Stimulated activated effector memory CD8-positive, alpha-beta T cell treated with anti-CD3 and anti-CD28 coated beads, Interleukin-12 subunit alpha, Interleukin-12 subunit beta, amount 100 ng/mL, for 72 hours (primary cell): ENCODE results near the gene CYS1.

Experiments
- ATAC-seq: fragments of 150-1000 bp; cut with Tn5 transposase; 2 replicates; pipeline ENCODE4 v1.10.0; 2021
- DNase-seq, 2 donors: peaks; one replicate each; pipeline ENCODE4 v3.0.0; 2021 to 2022; ENCODE audit warnings: low spot score in 2 of 2
- H3K27ac Mint-ChIP-seq: one replicate; pipeline ENCODE4 v1.8.0; 2022; ENCODE audit warnings: mild to moderate bottlenecking, mixed read lengths
- H3K36me3 Mint-ChIP-seq: one replicate; pipeline ENCODE4 v1.8.0; 2022; ENCODE audit warnings: mild to moderate bottlenecking, mixed read lengths
- H3K4me1 Mint-ChIP-seq: one replicate; pipeline ENCODE4 v1.8.0; 2022; ENCODE audit warnings: mixed read lengths
- H3K4me3 Mint-ChIP-seq: one replicate; pipeline ENCODE4 v1.8.0; 2022; ENCODE audit warnings: mild to moderate bottlenecking, mixed read lengths
- H3K9me3 Mint-ChIP-seq: one replicate; pipeline ENCODE4 v1.8.0; 2022; ENCODE audit warnings: mixed read lengths

CYS1 gene

DNA sequence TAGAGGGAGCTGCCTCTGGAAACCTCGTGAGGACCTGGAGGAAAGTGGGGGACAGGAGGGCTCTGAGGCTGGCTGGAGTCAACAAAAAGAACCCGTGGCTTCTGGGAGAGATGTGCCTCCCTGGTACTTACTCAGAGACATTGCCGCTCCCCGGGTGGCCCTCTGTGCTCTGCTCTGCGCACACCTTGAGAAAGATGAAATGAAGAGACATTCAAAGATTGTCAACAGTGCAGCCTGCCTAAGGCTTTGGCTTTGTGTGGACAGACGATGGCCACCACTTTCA is 14.5 kb downstream of the CYS1 start:
- peaks cover 9% of the 10 kb centered on the region for H3K4me1 Mint-ChIP-seq
- no peak overlapping the region for H3K4me3 Mint-ChIP-seq
- no peak overlapping the region for H3K27ac Mint-ChIP-seq
- H3K9me3 Mint-ChIP-seq = peaks cover 4% of the 10 kb centered on the region
- DNase-seq (no peak), ATAC-seq (no peak)
- H3K36me3 Mint-ChIP-seq = no peaks in the 10 kb centered on the region

DNA sequence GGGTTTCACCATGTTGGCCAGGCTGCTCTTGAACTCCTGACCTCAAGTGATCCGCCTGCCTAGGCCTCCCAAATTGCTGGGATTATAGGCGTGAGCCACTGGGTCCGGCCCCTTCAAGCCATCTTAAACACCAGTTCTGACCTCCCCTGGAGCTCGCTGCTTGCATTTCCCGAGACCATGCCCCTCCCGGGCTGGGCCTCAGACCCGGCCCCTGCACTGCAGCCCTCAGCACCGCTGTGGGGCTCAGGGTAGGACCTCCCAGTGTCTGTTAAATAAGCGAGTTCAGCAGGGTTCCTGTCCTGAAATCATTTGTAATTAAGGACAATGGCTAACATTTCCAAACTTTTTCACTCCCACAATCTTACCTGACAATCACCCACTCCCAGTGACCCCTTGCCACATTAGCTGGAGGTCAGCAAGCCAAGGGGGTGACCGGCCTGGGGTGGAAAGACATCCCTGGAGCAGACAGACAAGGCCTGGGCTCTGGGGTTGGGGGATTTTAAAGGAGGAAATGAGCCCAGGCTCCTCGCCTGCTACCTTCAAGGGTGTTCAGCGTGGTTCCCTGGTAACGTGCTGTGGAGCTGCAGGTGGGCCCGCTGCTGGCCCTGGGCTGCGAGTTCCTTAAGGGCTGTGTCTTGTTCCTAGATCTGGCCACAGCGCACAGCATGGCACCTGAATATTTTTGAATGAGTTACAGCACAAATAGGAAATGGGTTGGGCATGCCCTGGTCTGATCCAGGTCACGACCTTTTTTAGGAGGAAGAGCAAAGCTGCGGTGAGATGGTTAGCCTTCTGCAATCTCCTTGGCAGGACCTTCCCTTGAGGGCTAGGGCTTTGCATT is 15.1 kb downstream of the CYS1 start:
- Mint-ChIP-seq H3K27ac (no peak overlapping the region), H3K4me3 (no peak overlapping the region), H3K4me1 (peaks cover 9% of the 10 kb centered on the region), H3K36me3 (no peaks in the 10 kb centered on the region), H3K9me3 (peaks cover 4% of the 10 kb centered on the region)
- DNase-seq (no peak), ATAC-seq (no peak)

DNA sequence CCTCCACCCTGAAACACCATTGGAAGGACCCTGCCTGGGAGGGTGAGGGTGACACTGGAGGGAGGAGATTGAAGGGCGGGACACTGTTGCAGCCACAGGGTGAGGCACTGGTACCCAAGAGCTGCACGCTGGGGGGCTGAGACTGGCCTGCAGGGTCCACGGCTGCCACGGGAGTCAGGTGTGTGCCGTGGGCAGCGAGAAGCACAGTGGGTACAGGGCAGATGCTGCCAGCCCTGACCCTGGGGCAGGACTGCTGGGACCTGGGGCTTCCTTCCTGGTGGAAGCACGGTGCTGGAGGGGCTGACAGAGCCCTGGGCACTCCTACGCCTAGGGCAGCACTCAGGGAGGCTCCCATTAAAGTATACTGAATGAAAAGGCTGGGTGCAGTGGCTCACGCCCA is 16.6 kb downstream of the CYS1 start:
- no peak overlapping the region for H3K4me3 Mint-ChIP-seq
- peaks cover 9% of the 10 kb centered on the region for H3K4me1 Mint-ChIP-seq
- no peak overlapping the region for H3K27ac Mint-ChIP-seq
- no peaks in the 10 kb centered on the region for H3K36me3 Mint-ChIP-seq
- no peak for DNase-seq
- peaks cover 4% of the 10 kb centered on the region for H3K9me3 Mint-ChIP-seq
- no peak for ATAC-seq

DNA sequence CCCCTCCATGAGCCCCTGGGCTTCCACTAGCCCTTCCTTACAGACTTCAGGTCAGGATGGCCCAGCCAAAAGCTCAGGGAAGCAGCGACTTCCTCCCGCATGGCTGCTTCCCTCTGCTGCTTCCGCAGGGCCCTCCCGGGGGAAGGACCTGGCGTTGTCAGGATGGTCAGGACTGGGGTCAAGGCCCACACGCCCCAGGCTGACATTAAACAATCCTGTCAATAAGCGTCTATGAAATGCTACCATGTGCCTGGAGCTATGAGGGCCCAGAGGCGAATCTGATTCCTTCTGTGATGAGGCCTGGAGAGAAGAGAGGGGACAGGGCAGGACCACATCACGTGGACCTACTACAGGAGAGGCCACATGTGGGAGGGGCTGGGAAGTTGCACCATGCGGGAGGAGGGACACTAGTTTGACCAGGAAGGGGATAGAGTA is 17.3 kb downstream of the CYS1 start:
- DNase-seq (no peak), ATAC-seq (no peak)
- no peak overlapping the region for H3K4me3 Mint-ChIP-seq
- H3K4me1 Mint-ChIP-seq = peaks cover 9% of the 10 kb centered on the region
- H3K27ac Mint-ChIP-seq = no peak overlapping the region
- peaks cover 2% of the 10 kb centered on the region for H3K9me3 Mint-ChIP-seq
- no peaks in the 10 kb centered on the region for H3K36me3 Mint-ChIP-seq

DNA sequence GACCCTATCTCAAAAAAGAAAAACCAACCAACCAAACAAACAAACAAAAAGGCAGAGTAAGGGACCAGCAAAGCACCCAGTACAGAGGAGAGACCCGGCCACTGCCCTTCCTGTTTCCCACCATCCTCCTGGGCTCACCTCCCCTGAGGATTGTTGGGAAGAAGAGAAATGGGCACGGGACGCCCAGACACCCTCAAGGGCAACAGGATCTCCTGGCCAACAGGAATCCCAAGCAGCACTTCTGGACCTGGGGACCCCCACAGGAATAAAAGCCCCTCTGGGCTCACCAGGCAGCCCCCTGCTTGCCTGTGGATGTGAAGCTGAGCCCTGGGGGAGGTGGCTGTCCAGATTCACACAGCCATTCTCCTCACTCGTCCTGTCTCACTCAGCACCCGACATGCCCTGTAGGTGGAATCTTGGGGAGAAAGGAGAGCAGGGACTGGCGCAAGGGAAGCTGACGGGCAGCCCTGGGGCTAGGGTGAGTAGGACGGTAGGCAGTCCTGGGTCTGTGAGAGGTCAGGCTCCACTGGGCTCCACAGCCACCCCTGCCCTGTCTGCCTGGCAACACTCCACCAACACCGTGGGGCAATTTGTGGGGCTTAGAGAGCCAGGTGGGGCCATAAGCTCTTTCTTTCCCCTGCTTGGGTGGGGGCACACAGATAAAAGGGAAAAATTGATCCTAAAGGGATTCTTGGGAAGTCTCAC is 18.8 kb downstream of the CYS1 start:
- Mint-ChIP-seq H3K27ac (no peak overlapping the region), H3K9me3 (no peaks in the 10 kb centered on the region), H3K4me1 (peaks cover 16% of the 10 kb centered on the region), H3K36me3 (no peaks in the 10 kb centered on the region), H3K4me3 (no peak overlapping the region)
- ATAC-seq (no peak), DNase-seq (no peak)

DNA sequence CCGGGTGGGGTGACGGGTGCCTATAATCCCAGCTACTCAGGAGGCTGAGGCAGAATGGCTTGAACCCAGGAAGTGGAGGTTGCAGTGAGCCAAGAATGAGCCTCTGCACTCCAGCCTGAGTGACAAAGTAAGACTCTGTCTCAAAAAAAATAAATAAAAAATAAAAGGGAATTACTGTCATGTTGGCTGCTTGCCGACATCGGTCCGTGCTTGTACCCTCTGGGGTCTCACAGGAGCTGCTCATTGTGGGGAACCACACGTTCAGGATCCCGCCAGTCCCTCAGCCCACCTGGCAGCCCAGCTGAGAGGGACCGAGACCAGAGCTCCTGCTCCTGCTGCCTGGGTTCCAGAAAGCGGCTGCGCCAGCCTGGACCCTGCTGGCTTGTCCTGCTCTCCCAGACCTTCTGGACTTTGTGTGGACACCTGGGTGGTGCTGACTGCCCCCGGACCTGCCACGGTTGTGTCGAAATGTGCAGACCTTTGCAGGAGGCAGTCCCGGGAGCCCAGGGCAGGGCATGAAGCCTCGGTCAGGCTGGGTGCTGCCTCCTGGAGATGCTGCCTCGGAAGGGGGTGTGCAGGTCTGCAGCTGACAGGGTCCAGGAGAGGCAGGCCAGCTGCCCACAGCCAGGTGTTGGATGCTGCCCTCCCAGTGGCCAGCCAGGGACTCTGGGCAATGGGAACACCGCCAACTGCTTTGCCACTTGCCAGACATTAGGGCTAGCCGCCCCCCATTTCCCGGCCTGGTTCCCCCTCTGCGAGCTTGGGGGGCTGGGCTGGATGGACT is 20.5 kb downstream of the CYS1 start:
- Mint-ChIP-seq H3K36me3 (peaks cover 15% of the 10 kb centered on the region), H3K9me3 (no peaks in the 10 kb centered on the region), H3K4me1 (peaks cover 7% of the 10 kb centered on the region), H3K27ac (no peak overlapping the region), H3K4me3 (no peak overlapping the region)
- no peak for ATAC-seq
- no peak for DNase-seq

DNA sequence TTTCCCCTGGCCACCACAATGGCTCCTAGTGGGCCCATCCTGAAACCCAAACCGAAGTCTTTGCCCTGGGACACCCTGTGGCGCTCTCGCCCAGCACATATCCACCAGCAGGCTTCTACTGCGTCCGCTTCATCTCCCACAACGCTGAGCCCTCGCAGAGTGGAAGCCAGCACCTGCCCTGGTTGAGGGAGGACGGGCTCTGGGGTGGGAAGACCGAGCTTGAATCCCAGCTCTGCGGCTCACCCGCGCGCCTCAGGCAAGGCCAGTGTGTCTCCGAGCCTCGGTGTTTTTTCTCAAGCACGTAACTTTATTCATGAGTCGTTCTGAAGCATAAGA is 21.2 kb downstream of the CYS1 start:
- H3K4me1 Mint-ChIP-seq = peaks cover 7% of the 10 kb centered on the region
- no peak overlapping the region for H3K27ac Mint-ChIP-seq
- DNase-seq = no peak
- H3K4me3 Mint-ChIP-seq = no peak overlapping the region
- peaks cover 23% of the 10 kb centered on the region for H3K36me3 Mint-ChIP-seq
- H3K9me3 Mint-ChIP-seq = no peaks in the 10 kb centered on the region
- no peak for ATAC-seq

DNA sequence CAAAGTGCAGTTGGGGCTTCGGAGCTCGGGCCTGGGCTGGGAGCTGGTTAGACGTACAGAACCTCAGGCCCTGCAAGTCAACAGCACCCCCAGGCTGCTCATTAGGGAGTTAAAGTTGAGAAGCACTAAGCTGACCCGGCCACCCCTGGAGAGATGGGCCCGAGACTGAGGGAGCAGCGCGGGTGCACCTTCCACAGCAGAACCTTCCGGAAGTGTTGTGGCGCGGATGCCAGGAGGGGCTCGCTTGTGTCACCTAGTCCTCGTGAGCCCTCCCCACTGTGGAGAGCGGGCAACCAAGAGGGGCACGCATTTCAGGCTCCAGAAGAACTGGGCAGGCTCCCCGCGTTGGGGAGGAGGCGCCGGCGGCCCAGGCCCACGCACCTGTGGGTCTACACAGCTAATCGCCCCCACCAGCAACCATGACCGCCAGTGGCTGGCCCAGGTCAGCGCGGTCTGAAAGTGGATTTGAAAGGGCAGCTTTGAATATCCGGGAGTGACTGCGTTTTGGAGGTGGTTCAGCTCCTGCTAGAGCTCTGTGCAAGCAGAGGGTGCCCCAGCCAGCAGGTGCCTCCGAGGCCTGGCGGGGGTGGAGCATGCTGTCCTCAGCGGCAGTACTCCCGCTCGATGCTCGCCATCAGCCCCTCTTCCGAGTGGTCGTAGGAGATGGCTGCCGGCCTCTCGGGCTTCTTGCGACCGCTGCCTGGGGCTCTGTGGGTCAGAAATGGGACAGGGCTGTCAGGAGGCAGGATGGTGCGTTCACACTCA is 21.8 kb downstream of the CYS1 start:
- Mint-ChIP-seq H3K4me3 (no peak overlapping the region), H3K27ac (no peak overlapping the region), H3K4me1 (peaks cover 7% of the 10 kb centered on the region), H3K9me3 (no peaks in the 10 kb centered on the region), H3K36me3 (peaks cover 28% of the 10 kb centered on the region)
- no peak for DNase-seq
- ATAC-seq = no peak

DNA sequence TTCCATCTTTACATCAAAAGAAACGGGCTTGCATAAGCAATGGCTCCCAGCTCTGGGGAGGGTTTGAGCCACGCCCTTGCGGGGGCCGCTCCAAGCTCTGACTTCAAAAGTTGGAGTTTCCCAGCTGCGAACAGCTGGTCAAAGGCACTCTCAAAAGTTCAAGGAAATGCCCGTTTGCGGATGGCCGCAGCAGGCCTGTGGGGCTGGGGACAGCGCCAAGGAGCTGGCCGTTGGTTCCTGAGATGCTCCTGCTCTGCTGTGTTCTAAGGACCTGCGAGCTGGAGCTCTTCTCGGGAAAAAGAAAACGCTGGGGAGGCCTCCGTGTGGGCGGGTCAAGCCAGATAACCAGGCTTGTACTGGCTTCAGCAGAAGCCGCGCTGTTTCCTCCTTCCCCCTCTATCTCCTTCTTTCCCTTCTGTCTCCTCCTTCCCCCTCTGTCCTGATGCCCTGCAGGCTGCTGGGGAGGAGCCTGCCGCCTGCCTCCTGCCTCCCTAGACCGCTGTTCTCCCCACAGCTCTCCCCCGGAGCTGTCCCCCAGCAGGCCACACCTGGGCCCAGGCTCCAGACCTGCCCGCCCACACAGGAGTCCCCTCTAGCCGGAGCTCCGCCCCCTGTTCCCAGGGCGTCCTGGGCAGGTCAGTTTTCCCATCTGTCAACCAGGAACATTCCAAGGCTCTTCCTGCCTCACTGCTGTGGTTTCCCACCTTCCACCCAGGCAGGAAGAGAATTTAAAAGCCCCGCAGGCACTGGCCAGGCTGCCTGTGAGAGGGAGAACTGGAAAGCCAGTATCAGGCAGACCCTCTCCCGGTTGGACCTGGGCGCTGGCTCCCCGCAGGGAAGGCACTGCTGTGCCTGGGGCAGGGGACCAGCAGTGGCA is 22.7 kb downstream of the CYS1 start:
- Mint-ChIP-seq H3K4me1 (peaks cover 7% of the 10 kb centered on the region), H3K36me3 (peaks cover 38% of the 10 kb centered on the region), H3K27ac (peak overlapping the region; percentile 4), H3K4me3 (peak overlapping the region; percentile 17), H3K9me3 (no peaks in the 10 kb centered on the region)
- DNase-seq = no peak
- peak; percentile 31 for ATAC-seq

DNA sequence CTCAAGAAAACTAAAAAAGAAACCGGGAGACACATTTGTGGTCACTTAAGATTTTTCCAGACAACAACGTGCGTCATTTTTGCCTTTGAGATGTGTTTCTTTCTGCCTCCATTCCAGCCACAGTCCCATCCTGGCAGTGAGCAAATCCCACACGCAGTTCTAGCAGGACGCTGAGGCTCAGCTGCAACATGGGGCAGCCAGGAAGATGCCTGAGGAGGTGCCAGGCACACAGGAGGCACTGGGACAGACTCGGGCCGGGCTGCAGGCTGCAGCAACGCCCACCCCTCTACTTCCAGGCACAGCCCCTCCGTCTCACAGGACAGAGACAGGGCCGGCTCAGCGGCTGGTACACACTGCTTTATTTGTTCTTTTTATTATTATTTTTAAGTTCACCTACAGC is 23.8 kb downstream of the CYS1 start:
- Mint-ChIP-seq H3K27ac (no peak overlapping the region), H3K4me3 (no peak overlapping the region), H3K36me3 (peaks cover 48% of the 10 kb centered on the region), H3K4me1 (peaks cover 7% of the 10 kb centered on the region), H3K9me3 (no peaks in the 10 kb centered on the region)
- ATAC-seq = no peak
- no peak for DNase-seq

DNA sequence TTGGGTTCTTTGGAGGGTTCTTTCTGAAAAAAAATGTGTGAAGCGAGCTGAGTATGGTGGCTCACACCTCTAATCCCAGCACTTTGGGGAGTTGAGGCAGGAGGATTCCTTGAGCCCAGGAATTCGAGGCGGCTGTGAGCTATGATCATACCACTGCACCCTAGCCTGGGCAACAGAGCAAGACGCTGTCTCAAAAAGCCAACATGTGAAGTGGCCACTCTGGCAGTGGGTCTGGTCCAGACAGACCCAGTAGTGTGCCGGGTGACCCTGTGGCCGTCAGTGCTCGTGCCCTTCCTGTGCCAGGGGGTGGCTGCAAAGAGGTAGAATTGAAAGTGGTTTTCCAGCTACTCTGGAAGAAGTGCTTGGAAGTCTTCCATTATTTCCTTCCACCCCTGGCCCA is 25.2 kb downstream of the CYS1 start:
- Mint-ChIP-seq H3K9me3 (no peaks in the 10 kb centered on the region), H3K36me3 (peaks cover 63% of the 10 kb centered on the region), H3K4me3 (no peak overlapping the region), H3K4me1 (peaks cover 7% of the 10 kb centered on the region), H3K27ac (no peak overlapping the region)
- DNase-seq = no peak
- no peak for ATAC-seq

- Mint-ChIP-seq H3K9me3 (no peaks in the 10 kb centered on the region), H3K27ac (no peak overlapping the region), H3K4me1 (peaks cover 12% of the 10 kb centered on the region)
Measured at GRCh38 chr2:10054424-10054823, 25.8 kb downstream of the CYS1 start.

GRCh38 chr2:10053351-10053750 is 26.9 kb downstream of the CYS1 start:
- no peak overlapping the region for H3K27ac Mint-ChIP-seq
- H3K36me3 Mint-ChIP-seq = peaks cover 79% of the 10 kb centered on the region
- peaks cover 14% of the 10 kb centered on the region for H3K4me1 Mint-ChIP-seq
- no peak overlapping the region for H3K4me3 Mint-ChIP-seq
- DNase-seq (no peak), ATAC-seq (no peak)
- H3K9me3 Mint-ChIP-seq = no peaks in the 10 kb centered on the region

More at GRCh38 chr2:10054424-10054823, 25.8 kb downstream of the CYS1 start:
- H3K4me3 Mint-ChIP-seq = no peak overlapping the region
- ATAC-seq = no peak
- H3K36me3 Mint-ChIP-seq = peaks cover 68% of the 10 kb centered on the region
- no peak for DNase-seq

GRCh38 chr2:10052216-10052615 is 28.0 kb downstream of the CYS1 start:
- DNase-seq (no peak), ATAC-seq (no peak)
- peaks cover 12% of the 10 kb centered on the region for H3K4me1 Mint-ChIP-seq
- H3K9me3 Mint-ChIP-seq = no peaks in the 10 kb centered on the region
- peaks cover 88% of the 10 kb centered on the region for H3K36me3 Mint-ChIP-seq
- H3K4me3 Mint-ChIP-seq = no peak overlapping the region
- no peak overlapping the region for H3K27ac Mint-ChIP-seq
